Endothelial cell (in vitro differentiated cells): ENCODE data around the gene ABCA1. TPM values are rescaled to one million over a fixed set of nuclear protein-coding genes. Genes with fewer than 3 reads are reported as not detected.
A peak's percentile ranks its signal among the peaks of the same experiment; 100 is the strongest.

Experiments
- DNase-seq: peaks from one replicate; pipeline ENCODE4 v3.0.0; 2021; ENCODE audit warnings: low spot score
- H3K27ac Mint-ChIP-seq: one replicate; pipeline ENCODE4 v1.8.0; 2021; ENCODE audit warnings: mixed read lengths, inconsistent platforms; ENCODE audit not compliant: unreplicated experiment
- H3K27me3 Mint-ChIP-seq: one replicate; pipeline ENCODE4 v1.8.0; 2021; ENCODE audit warnings: mild to moderate bottlenecking, moderate library complexity, mixed read lengths, inconsistent platforms; ENCODE audit not compliant: unreplicated experiment
- H3K36me3 Mint-ChIP-seq: one replicate; pipeline ENCODE4 v1.8.0; 2021; ENCODE audit warnings: mild to moderate bottlenecking, low read depth, mixed read lengths, inconsistent platforms; ENCODE audit not compliant: unreplicated experiment
- H3K4me1 Mint-ChIP-seq: one replicate; pipeline ENCODE4 v1.8.0; 2021; ENCODE audit warnings: mild to moderate bottlenecking, mixed read lengths, inconsistent platforms; ENCODE audit not compliant: unreplicated experiment
- H3K4me3 Mint-ChIP-seq: one replicate; pipeline ENCODE4 v1.8.0; 2021; ENCODE audit warnings: mild to moderate bottlenecking, mixed read lengths, inconsistent platforms; ENCODE audit not compliant: unreplicated experiment
- H3K9me3 Mint-ChIP-seq: one replicate; pipeline ENCODE4 v1.8.0; 2021; ENCODE audit warnings: mixed read lengths, inconsistent platforms; ENCODE audit not compliant: unreplicated experiment
- total RNA-seq: library from RNA; stranded (reverse); fragmentation: NEBNext Ultra II Directional; extraction: Animal tissue kit (Norgen Biotek cat#: 25700); gene quantifications from one replicate; pipeline ENCODE4 v1.2.1, GENCODE V29; 2021; ENCODE audit not compliant: unreplicated experiment
- TF ChIP-seq, protein P1 (sequence below): fragments of 200-600 bp; sonication (generic); IDR thresholded peaks from one replicate; pipeline ENCODE4 v1.5.0; 2021; ENCODE audit warnings: antibody characterized with exemption; ENCODE audit not compliant: unreplicated experiment

Gene ABCA1
- total RNA-seq, 1 donor from 2014 or later, result 171 TPM

GRCh38 chr9:104786293-104786692 lies 141.7 kb downstream of the ABCA1 start:
- H3K36me3 Mint-ChIP-seq, result peaks cover 69% of the 10 kb centered on the region
- DNase-seq, result no peak
- no peaks in the 10 kb centered on the region for H3K9me3 Mint-ChIP-seq
- H3K27me3 Mint-ChIP-seq, result peaks cover 5% of the 10 kb centered on the region
- TF ChIP-seq, protein P1, sequence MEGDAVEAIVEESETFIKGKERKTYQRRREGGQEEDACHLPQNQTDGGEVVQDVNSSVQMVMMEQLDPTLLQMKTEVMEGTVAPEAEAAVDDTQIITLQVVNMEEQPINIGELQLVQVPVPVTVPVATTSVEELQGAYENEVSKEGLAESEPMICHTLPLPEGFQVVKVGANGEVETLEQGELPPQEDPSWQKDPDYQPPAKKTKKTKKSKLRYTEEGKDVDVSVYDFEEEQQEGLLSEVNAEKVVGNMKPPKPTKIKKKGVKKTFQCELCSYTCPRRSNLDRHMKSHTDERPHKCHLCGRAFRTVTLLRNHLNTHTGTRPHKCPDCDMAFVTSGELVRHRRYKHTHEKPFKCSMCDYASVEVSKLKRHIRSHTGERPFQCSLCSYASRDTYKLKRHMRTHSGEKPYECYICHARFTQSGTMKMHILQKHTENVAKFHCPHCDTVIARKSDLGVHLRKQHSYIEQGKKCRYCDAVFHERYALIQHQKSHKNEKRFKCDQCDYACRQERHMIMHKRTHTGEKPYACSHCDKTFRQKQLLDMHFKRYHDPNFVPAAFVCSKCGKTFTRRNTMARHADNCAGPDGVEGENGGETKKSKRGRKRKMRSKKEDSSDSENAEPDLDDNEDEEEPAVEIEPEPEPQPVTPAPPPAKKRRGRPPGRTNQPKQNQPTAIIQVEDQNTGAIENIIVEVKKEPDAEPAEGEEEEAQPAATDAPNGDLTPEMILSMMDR, result no peak
- H3K4me1 Mint-ChIP-seq, result peaks cover 8% of the 10 kb centered on the region
- H3K27ac Mint-ChIP-seq, result no peak overlapping the region
- H3K4me3 Mint-ChIP-seq, result peak overlapping the region; percentile 81

GRCh38 chr9:104784098-104784497 lies 143.9 kb downstream of the ABCA1 start:
- Mint-ChIP-seq H3K9me3 (no peaks in the 10 kb centered on the region), H3K4me1 (peaks cover 8% of the 10 kb centered on the region), H3K27me3 (no peaks in the 10 kb centered on the region), H3K36me3 (peaks cover 57% of the 10 kb centered on the region), H3K27ac (peak overlapping the region; percentile 2), H3K4me3 (peak overlapping the region; percentile 51)
- no peak for DNase-seq
- TF ChIP-seq, protein P1, result no peak

- TF ChIP-seq, protein P1, result no peak
- H3K9me3 Mint-ChIP-seq, result no peaks in the 10 kb centered on the region
- DNase-seq, result no peak
- H3K4me3 Mint-ChIP-seq, result no peak overlapping the region
- H3K27ac Mint-ChIP-seq, result no peak overlapping the region
- H3K27me3 Mint-ChIP-seq, result peaks cover 1% of the 10 kb centered on the region
- H3K4me1 Mint-ChIP-seq, result peaks cover 12% of the 10 kb centered on the region
- H3K36me3 Mint-ChIP-seq, result peaks cover 55% of the 10 kb centered on the region
Measured at GRCh38 chr9:104783588-104783987, 144.4 kb downstream of the ABCA1 start.

DNA sequence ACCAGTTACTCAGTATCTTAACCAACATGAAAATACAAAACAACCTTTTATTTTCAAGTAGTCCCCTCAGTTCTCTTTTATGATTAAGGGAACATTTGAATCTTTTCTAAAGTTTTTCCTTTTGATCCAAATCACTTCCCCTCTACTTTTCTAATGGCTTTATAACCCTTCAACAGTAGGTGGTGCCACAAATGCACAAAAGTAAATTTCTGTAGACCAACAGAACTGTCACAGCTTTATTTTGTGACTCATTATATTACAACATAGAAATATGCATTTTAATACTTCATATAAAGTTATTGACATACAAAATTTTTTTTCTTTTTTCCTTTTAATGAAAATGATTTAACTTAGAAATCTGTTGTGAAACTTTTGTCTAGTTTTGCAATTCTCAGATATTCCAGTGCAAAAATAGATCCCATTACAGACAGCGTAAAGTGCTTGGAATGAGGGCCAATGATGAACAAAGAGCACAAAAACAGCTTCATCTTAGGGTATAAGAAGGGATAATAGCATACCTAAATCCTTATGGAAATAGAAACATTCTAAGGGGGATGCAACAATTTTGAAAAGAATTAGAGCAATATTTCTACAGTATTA lies 147.1 kb downstream of the ABCA1 start:
- TF ChIP-seq, protein P1, result no peak
- Mint-ChIP-seq H3K27ac (no peak overlapping the region), H3K36me3 (peaks cover 32% of the 10 kb centered on the region), H3K27me3 (peaks cover 5% of the 10 kb centered on the region), H3K4me3 (no peak overlapping the region), H3K4me1 (peaks cover 7% of the 10 kb centered on the region), H3K9me3 (no peaks in the 10 kb centered on the region)
- no peak for DNase-seq

DNA sequence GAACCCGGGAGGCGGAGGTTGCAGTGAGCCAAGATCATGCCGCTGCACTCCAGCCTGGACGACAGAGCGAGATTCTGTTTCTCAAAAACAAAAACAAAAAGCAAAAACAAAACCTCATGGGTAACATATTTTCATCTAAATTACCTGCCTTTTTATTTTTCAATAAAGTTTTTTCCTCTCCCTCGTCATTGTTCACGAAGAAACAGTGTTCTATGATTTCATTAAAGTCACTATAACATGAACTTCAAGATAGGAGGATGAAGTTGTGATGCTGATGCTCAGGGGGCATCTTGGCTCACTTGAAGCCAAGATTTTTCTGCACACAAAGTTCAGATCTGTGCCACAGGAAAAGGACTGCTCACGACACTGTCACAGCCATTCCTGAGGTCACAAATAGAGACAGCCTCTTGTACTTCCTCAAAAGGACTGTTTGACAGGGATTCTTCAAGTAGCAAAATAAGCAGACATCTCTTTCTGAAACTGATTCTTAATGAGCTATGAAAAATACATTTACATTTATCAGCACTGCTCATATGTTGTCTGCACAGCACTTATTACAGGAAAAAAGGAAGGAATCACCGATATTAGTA lies 147.9 kb downstream of the ABCA1 start:
- Mint-ChIP-seq H3K9me3 (no peaks in the 10 kb centered on the region), H3K36me3 (peaks cover 26% of the 10 kb centered on the region), H3K27me3 (peaks cover 5% of the 10 kb centered on the region), H3K27ac (peak overlapping the region; percentile 34), H3K4me1 (peaks cover 4% of the 10 kb centered on the region), H3K4me3 (no peak overlapping the region)
- TF ChIP-seq, protein P1, result no peak
- DNase-seq, result no peak
